Neuronal stem cell (in vitro differentiated cells): ENCODE measurements around the gene BAIAP2.

Source experiments
- DNase-seq: peaks from one replicate; pipeline ENCODE4 v3.0.0-alpha.2; 2013; ENCODE audit warnings: low spot score
- H2AFZ ChIP-seq: one replicate; pipeline ENCODE4 v1.6.1; 2013; ENCODE audit warnings: mild to moderate bottlenecking, low read length, inconsistent platforms
- H2AK5ac ChIP-seq: 2 replicates; pipeline ENCODE4 v1.6.1; 2013; ENCODE audit warnings: low read depth, mild to moderate bottlenecking, inconsistent platforms, low read length, moderate library complexity, mixed read lengths
- H2BK120ac ChIP-seq: 2 replicates; pipeline ENCODE4 v1.6.1; 2013; ENCODE audit warnings: low read depth, mild to moderate bottlenecking, inconsistent platforms, low read length, moderate library complexity, mixed read lengths
- H2BK12ac ChIP-seq: one replicate; pipeline ENCODE4 v1.6.1; 2013; ENCODE audit warnings: low read length, inconsistent platforms
- H2BK15ac ChIP-seq: 2 replicates; pipeline ENCODE4 v1.6.1; 2013; ENCODE audit warnings: mild to moderate bottlenecking, low read length, inconsistent platforms, mixed read lengths
- H2BK5ac ChIP-seq: one replicate; pipeline ENCODE4 v1.6.1; 2013; ENCODE audit warnings: inconsistent platforms, mild to moderate bottlenecking, low read length, moderate library complexity
- H3K14ac ChIP-seq: one replicate; pipeline ENCODE4 v1.6.1; 2013; ENCODE audit warnings: low read length, inconsistent platforms
- H3K18ac ChIP-seq: 2 replicates; pipeline ENCODE4 v1.6.1; 2013; ENCODE audit warnings: low read length, inconsistent platforms
- H3K23ac ChIP-seq: 2 replicates; pipeline ENCODE4 v1.6.1; 2013; ENCODE audit warnings: low read depth, mild to moderate bottlenecking, mixed read lengths, low read length, inconsistent platforms; ENCODE audit not compliant: poor library complexity
- H3K27ac ChIP-seq: replicated peaks from 3 replicates; pipeline ENCODE4 v1.5.1; 2013; ENCODE audit warnings: low read length, inconsistent platforms
- H3K27me3 ChIP-seq, 3 experiments: 2 replicates each; pipeline ENCODE4 v1.6.1; 2013; ENCODE audit warnings: low read length in 3 of 3, mild to moderate bottlenecking in 2 of 3, inconsistent platforms in 1 of 3, low read depth in 1 of 3, mixed read lengths in 1 of 3, moderate library complexity in 1 of 3; ENCODE audit not compliant: control insufficient read depth in 3 of 3, insufficient read depth in 3 of 3
- H3K36me3 ChIP-seq, 2 donors: replicated peaks in 1 of 2; 2 replicates each; pipeline ENCODE4 v1.6.1; 2013; ENCODE audit warnings: low read length in 2 of 2; ENCODE audit not compliant: control insufficient read depth in 2 of 2, insufficient read depth in 2 of 2
- H3K4ac ChIP-seq: 2 replicates; pipeline ENCODE4 v1.6.1; 2013; ENCODE audit warnings: inconsistent platforms, mild to moderate bottlenecking, low read length, moderate library complexity
- H3K4me1 ChIP-seq, 2 donors: 1 replicate in 1 of 2; 2 replicates in 1 of 2; pipeline ENCODE4 v1.6.1; 2013; ENCODE audit warnings: low read length in 2 of 2, low read depth in 1 of 2; ENCODE audit not compliant: control insufficient read depth in 2 of 2, insufficient read depth in 1 of 2
- H3K4me2 ChIP-seq: one replicate; pipeline ENCODE4 v1.6.1; 2013; ENCODE audit warnings: mild to moderate bottlenecking, low read length, inconsistent platforms; ENCODE audit not compliant: insufficient read depth, poor library complexity, severe bottlenecking
- H3K4me3 ChIP-seq, 2 donors: 2 replicates each; pipeline ENCODE4 v1.5.1; 2013; ENCODE audit warnings: low read length in 2 of 2, mild to moderate bottlenecking in 2 of 2, inconsistent platforms in 1 of 2, moderate library complexity in 1 of 2
- H3K79me1 ChIP-seq: one replicate; pipeline ENCODE4 v1.6.1; 2013; ENCODE audit warnings: low read depth, mild to moderate bottlenecking, inconsistent platforms, low read length, moderate library complexity
- H3K9ac ChIP-seq: one replicate; pipeline ENCODE4 v1.6.1; 2013; ENCODE audit warnings: mild to moderate bottlenecking, low read depth, low read length, inconsistent platforms; ENCODE audit not compliant: poor library complexity
- H3K9me3 ChIP-seq, 2 donors: replicated peaks in 1 of 2; 2 replicates each; pipeline versions ENCODE3 to v1.6.1; 2013; ENCODE audit warnings: low read length in 2 of 2, mild to moderate bottlenecking in 2 of 2, inconsistent platforms in 1 of 2, low read depth in 1 of 2, mixed read lengths in 1 of 2, moderate library complexity in 1 of 2; ENCODE audit not compliant: control insufficient read depth in 2 of 2, insufficient read depth in 1 of 2
- H4K8ac ChIP-seq: one replicate; pipeline ENCODE4 v1.6.1; 2013; ENCODE audit warnings: low read depth, mild to moderate bottlenecking, inconsistent platforms, low read length, moderate library complexity
- H4K91ac ChIP-seq: one replicate; pipeline ENCODE4 v1.6.1; 2013; ENCODE audit warnings: low read length, low read depth, mild to moderate bottlenecking, inconsistent platforms; ENCODE audit not compliant: poor library complexity
- WGBS, 2 donors: extraction: QIAGEN DNeasy Blood & Tissue Kit; methylation state at CpG; one replicate each; pipeline ENCODE4 v1.1.7; 2013; ENCODE audit warnings: missing lambda C conversion rate in 2 of 2, mixed read lengths in 1 of 2; ENCODE audit not compliant: insufficient read length in 2 of 2, insufficient replicate concordance in 1 of 2; ENCODE audit errors: extremely low coverage in 2 of 2; 5-methylcytosine and 5-hydroxymethylcytosine counted together

BAIAP2 gene

GRCh38 chr17:81060416-81060815 lies 25.5 kb downstream of the BAIAP2 start:
- H2AFZ ChIP-seq: no peak overlapping the region
- no peak overlapping the region for H4K8ac ChIP-seq
- H2BK120ac ChIP-seq: no peak overlapping the region
- WGBS, 2 donors: no CpG with 5 or more reads among the region's 10 CpGs
- H3K4me1 ChIP-seq: peaks cover 9 to 16% of the 10 kb centered on the region in 2 donors
- peaks cover 10 to 70% of the 10 kb centered on the region in 2 donors for H3K36me3 ChIP-seq
- H3K18ac ChIP-seq: no peak overlapping the region
- no peaks in the 10 kb centered on the region for H3K9me3 ChIP-seq
- H3K4ac ChIP-seq: no peak overlapping the region
- H3K4me2 ChIP-seq: no peak overlapping the region
- H3K14ac ChIP-seq: no peak overlapping the region
- H3K27ac ChIP-seq: no peak overlapping the region
- H3K4me3 ChIP-seq: no peak overlapping the region
- no peak overlapping the region for H3K23ac ChIP-seq
- H3K27me3 ChIP-seq: no peaks in the 10 kb centered on the region
- no peak overlapping the region for H2BK12ac ChIP-seq
- peaks cover 8% of the 10 kb centered on the region for H3K79me1 ChIP-seq
- H2BK15ac ChIP-seq: no peak overlapping the region
- no peak overlapping the region for H2BK5ac ChIP-seq
- DNase-seq: no peak
- no peak overlapping the region for H2AK5ac ChIP-seq
- no peak overlapping the region for H4K91ac ChIP-seq
- no peak overlapping the region for H3K9ac ChIP-seq

- no peak overlapping the region for H2BK120ac ChIP-seq
- H2AFZ ChIP-seq: no peak overlapping the region
- H3K4me2 ChIP-seq: no peak overlapping the region
- H3K4me3 ChIP-seq: no peak overlapping the region
- DNase-seq: no peak
- no peak overlapping the region for H2BK12ac ChIP-seq
- H3K36me3 ChIP-seq: peaks cover 7 to 68% of the 10 kb centered on the region in 2 donors
- H3K79me1 ChIP-seq: peaks cover 4% of the 10 kb centered on the region
- H3K27ac ChIP-seq: no peak overlapping the region
- no peaks in the 10 kb centered on the region for H3K9me3 ChIP-seq
- no peak overlapping the region for H4K8ac ChIP-seq
- no peak overlapping the region for H2BK5ac ChIP-seq
- H3K18ac ChIP-seq: no peak overlapping the region
- no peak overlapping the region for H4K91ac ChIP-seq
- no peak overlapping the region for H2AK5ac ChIP-seq
- H3K23ac ChIP-seq: no peak overlapping the region
- H3K14ac ChIP-seq: no peak overlapping the region
- H3K4me1 ChIP-seq: peaks cover 9 to 19% of the 10 kb centered on the region in 2 donors
- no peak overlapping the region for H3K9ac ChIP-seq
- H3K4ac ChIP-seq: no peak overlapping the region
- no CpG with 5 or more reads among the region's 28 CpGs for WGBS, 2 donors
- no peak overlapping the region for H2BK15ac ChIP-seq
- H3K27me3 ChIP-seq: no peaks in the 10 kb centered on the region
These were observed 26.2 kb downstream of the BAIAP2 start for GRCh38 chr17:81061027-81061735.

- H2BK12ac ChIP-seq: no peak overlapping the region
- H3K27me3 ChIP-seq: no peaks in the 10 kb centered on the region
- H3K18ac ChIP-seq: no peak overlapping the region
- H4K91ac ChIP-seq: no peak overlapping the region
- no peaks in the 10 kb centered on the region for H3K9me3 ChIP-seq
- no peak overlapping the region for H3K23ac ChIP-seq
- peaks cover 7 to 62% of the 10 kb centered on the region in 2 donors for H3K36me3 ChIP-seq
- no peak overlapping the region for H3K27ac ChIP-seq
- no peak for DNase-seq
- no peak overlapping the region for H2BK5ac ChIP-seq
- no peak overlapping the region for H3K4me3 ChIP-seq
- no peak overlapping the region for H3K4ac ChIP-seq
- H3K4me1 ChIP-seq: peaks cover 9 to 26% of the 10 kb centered on the region in 2 donors
- WGBS, 2 donors: no CpG with 5 or more reads among the region's 19 CpGs
- no peak overlapping the region for H4K8ac ChIP-seq
- no peak overlapping the region for H2BK120ac ChIP-seq
- H3K14ac ChIP-seq: no peak overlapping the region
- H3K4me2 ChIP-seq: no peak overlapping the region
- H3K9ac ChIP-seq: no peak overlapping the region
- no peak overlapping the region for H2AK5ac ChIP-seq
- H2BK15ac ChIP-seq: no peak overlapping the region
- no peak overlapping the region for H2AFZ ChIP-seq
- H3K79me1 ChIP-seq: no peaks in the 10 kb centered on the region
These were observed 27.2 kb downstream of the BAIAP2 start for GRCh38 chr17:81062014-81062780.
